ENCODE results near the gene WDTC1. TPM values are rescaled to one million over a fixed set of nuclear protein-coding genes. Genes with fewer than 3 reads are reported as not detected.

The WDTC1 gene
- total RNA-seq, 4 donors from 2014 or later = 14.9 to 31.5 (median 26.8) TPM

DNA sequence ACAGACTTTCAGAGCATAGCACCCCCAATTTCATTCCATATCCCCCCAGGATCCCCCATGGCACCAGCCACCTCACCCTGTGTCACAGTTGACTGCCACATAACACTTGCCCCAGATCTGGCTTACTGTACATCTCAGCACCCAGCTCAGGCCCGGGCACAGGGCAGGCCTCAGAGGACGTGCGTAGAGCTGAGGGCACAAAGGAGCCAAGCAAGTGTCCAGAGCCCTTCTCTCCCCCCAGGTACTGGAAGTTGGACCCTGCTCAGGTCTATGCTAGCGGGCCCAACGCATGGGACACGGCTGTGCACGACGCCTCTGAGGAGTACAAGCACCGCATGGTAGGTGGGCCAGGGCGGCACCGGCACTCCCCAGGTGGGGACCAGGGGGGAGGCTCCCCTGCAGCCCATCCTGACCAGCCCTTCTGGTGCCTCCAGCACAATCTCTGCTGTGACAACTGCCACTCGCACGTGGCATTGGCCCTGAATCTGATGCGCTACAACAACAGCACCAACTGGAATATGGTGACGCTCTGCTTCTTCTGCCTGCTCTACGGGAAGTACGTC is 99.4 kb downstream of the WDTC1 start:
- intact Hi-C loops (cut with DNase I) = no loop called here

DNA sequence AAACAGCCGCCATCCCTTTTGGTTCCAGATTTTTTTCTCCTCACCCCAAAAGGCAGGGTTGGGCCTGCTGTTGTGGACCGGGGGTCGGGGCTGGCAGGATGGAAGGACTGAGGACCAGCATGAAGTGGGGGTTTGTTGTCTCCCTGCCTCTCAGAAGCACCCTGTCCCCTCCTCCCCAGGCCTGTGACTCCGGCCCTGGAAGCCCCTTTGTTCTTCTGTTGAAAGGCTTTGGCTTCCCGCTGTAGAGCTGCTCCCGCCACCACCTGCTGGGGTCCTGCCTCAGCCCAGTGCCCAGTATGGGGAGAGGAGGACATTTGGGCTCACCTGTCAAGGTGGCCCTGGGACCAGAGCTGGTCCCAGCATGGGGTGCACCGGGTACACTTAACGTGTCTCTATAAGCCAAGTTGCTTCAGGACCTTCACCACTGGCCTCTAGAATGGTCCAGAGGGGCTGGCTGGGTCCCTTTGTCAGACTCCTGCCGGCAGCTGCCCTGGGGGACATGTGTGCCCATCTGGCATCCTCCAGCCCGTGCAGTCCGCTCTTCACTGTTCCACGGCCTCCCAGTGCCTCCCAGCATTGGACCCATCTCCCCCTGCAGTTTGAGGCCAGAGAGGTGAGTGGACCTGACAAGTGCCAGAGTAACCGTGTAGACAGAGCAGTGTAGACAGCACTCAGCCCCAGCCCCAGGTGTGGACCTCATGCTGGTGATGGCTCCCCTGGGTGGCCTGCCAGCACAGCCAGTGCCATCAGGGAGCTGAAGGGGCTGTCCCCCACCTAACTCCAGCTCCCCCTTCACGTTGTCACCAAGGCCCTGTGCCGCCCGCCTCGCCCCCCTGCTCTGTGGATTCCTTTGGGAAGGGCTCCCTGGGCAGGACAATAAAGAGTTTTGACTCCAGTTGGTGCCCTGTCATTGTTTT is 101.3 kb downstream of the WDTC1 start:
- no peak for DNase-seq
- TF ChIP-seq, protein P1, sequence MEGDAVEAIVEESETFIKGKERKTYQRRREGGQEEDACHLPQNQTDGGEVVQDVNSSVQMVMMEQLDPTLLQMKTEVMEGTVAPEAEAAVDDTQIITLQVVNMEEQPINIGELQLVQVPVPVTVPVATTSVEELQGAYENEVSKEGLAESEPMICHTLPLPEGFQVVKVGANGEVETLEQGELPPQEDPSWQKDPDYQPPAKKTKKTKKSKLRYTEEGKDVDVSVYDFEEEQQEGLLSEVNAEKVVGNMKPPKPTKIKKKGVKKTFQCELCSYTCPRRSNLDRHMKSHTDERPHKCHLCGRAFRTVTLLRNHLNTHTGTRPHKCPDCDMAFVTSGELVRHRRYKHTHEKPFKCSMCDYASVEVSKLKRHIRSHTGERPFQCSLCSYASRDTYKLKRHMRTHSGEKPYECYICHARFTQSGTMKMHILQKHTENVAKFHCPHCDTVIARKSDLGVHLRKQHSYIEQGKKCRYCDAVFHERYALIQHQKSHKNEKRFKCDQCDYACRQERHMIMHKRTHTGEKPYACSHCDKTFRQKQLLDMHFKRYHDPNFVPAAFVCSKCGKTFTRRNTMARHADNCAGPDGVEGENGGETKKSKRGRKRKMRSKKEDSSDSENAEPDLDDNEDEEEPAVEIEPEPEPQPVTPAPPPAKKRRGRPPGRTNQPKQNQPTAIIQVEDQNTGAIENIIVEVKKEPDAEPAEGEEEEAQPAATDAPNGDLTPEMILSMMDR (IDR thresholded peaks at IDR 0.05) = no peak
- no peak for TF ChIP-seq POLR2A (IDR thresholded peaks at IDR 0.05)
- H3K27me3 ChIP-seq = no peaks in the 10 kb centered on the region
- no peak overlapping the region for H3K4me3 ChIP-seq
- H3K36me3 ChIP-seq = peaks cover 42 to 70% (median 47%) of the 10 kb centered on the region in 3 donors
- 84 to 88% methylated on average over 6 to 10 of the region's 17 CpGs for WGBS, 2 donors
- no peaks in the 10 kb centered on the region for H3K9me3 ChIP-seq
- H3K4me1 ChIP-seq = peaks cover 5 to 38% (median 13%) of the 10 kb centered on the region in 3 donors
- intact Hi-C loops (cut with DNase I) = no loop called here
- no peak overlapping the region for H3K27ac ChIP-seq

More for the DNA sequence above, 99.4 kb downstream of the WDTC1 start:
- H3K36me3 ChIP-seq = peaks cover 42 to 90% (median 47%) of the 10 kb centered on the region in 3 donors
- peaks cover 5 to 27% (median 11%) of the 10 kb centered on the region in 3 donors for H3K4me1 ChIP-seq
- H3K9me3 ChIP-seq = no peaks in the 10 kb centered on the region
- TF ChIP-seq, protein P1 (IDR thresholded peaks at IDR 0.05) = no peak
- no peak for TF ChIP-seq POLR2A (IDR thresholded peaks at IDR 0.05)
- H3K4me3 ChIP-seq = no peak overlapping the region
- no peak for DNase-seq
- H3K27ac ChIP-seq = no peak overlapping the region
- no peaks in the 10 kb centered on the region for H3K27me3 ChIP-seq
- 79 to 100% methylated on average over 6 to 9 of the region's 17 CpGs for WGBS, 2 donors

DNA sequence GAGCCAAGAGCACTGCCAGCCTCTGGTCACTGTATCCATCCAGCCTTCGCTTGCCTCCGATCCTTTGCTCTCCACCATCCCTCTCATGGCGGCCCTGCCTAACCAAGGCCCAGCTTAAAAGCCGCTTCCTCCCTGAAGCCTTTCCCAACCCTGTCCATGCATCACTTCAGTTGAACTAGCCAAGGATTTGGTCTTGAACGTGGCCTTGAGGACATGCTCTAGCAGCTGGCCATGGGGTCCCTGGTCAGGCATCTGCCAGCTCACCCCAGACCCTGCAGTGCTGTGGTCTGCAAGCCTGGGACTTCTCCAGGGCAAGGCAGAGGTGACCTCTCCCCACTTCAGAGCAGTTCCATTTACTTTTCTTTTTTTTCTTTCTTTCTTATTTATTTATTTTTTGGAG is 102.3 kb downstream of the WDTC1 start:
- WGBS, 2 donors = 92 to 96% methylated on average over 4 to 5 of the region's 5 CpGs
- Histone ChIP-seq H3K9me3 (no peaks in the 10 kb centered on the region), H3K4me1 (peaks cover 12 to 38% (median 21%) of the 10 kb centered on the region in 3 donors), H3K27me3 (no peaks in the 10 kb centered on the region), H3K4me3 (no peak overlapping the region), H3K27ac (no peak overlapping the region), H3K36me3 (peaks cover 40 to 60% (median 47%) of the 10 kb centered on the region in 3 donors)
- intact Hi-C loops (cut with DNase I) = no loop called here
- no peak for DNase-seq
- no peak for TF ChIP-seq POLR2A (IDR thresholded peaks at IDR 0.05)
- TF ChIP-seq, protein P1 (IDR thresholded peaks at IDR 0.05) = no peak

DNA sequence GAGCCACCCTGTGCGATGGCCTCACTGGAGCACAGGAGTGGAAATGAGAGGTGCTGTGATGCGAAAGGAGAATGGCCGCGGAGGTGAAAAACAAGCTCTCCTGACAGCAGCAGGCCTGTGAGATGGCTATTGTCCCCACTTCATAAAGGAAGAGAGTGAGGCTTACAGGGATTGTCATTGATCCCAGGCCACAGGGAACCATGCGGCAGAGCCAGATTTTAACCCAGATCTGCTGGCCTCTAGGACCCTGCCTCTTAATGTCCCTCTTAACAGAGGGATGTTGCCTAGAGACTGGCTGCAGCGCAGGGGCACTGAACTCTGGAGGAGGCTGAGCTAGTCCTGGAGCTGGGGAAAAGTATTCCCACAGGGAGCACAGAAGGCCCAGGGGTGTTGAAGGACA is 104.3 kb downstream of the WDTC1 start:
- Histone ChIP-seq H3K4me3 (no peak overlapping the region), H3K27ac (peak overlapping the region in 1 of 4 donors; percentile 98), H3K36me3 (peaks cover 24 to 40% (median 30%) of the 10 kb centered on the region in 3 donors), H3K27me3 (no peaks in the 10 kb centered on the region), H3K4me1 (peaks cover 7 to 33% (median 14%) of the 10 kb centered on the region in 3 donors), H3K9me3 (no peaks in the 10 kb centered on the region)
- no peak for DNase-seq
- WGBS, 2 donors = 82 to 96% methylated on average over 5 to 6 of the region's 6 CpGs
- no peak for TF ChIP-seq POLR2A (IDR thresholded peaks at IDR 0.05)
- TF ChIP-seq, protein P1 (IDR thresholded peaks at IDR 0.05) = no peak
- intact Hi-C loops (cut with DNase I) = no loop called here

DNA sequence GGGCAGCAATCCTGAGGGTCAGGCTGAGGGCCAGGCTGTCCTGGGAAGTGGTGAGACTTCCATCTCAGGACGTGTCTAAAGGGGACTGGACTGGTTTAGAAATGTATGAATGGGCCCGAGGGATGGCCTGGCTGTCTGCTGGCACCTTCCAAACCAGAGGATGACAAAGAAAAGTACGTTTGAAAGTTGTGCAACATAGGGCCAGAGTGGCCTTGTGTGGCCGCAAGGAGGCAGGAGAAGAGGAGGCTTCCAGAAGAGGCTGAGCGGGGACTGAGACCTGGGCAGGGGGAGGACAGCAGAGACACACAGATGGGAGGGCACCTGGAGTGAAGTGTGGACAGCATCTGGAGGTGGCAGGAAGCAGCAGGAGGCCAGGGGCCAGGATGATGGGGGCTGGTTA is 104.8 kb downstream of the WDTC1 start:
- Histone ChIP-seq H3K9me3 (no peaks in the 10 kb centered on the region), H3K27ac (peak overlapping the region in 2 of 4 donors; percentile 87 to 98), H3K4me1 (peaks cover 7 to 38% (median 18%) of the 10 kb centered on the region in 3 donors), H3K27me3 (no peaks in the 10 kb centered on the region), H3K36me3 (peaks cover 19 to 36% (median 26%) of the 10 kb centered on the region in 3 donors), H3K4me3 (no peak overlapping the region)
- no peak for TF ChIP-seq POLR2A (IDR thresholded peaks at IDR 0.05)
- TF ChIP-seq, protein P1 (IDR thresholded peaks at IDR 0.05) = no peak
- intact Hi-C loops (cut with DNase I) = no loop called here
- no peak for DNase-seq
- 51 to 64% methylated on average over 5 of the region's 5 CpGs for WGBS, 2 donors
